NCI-H2196 (cell line): Measurements from ENCODE around the gene FBXL15.

Source experiments
- DNase-seq: peaks from one replicate; lab custom pipeline; 2025; ENCODE audit not compliant: unreplicated experiment; lab: John Stamatoyannopoulos, UW

FBXL15 gene

DNA sequence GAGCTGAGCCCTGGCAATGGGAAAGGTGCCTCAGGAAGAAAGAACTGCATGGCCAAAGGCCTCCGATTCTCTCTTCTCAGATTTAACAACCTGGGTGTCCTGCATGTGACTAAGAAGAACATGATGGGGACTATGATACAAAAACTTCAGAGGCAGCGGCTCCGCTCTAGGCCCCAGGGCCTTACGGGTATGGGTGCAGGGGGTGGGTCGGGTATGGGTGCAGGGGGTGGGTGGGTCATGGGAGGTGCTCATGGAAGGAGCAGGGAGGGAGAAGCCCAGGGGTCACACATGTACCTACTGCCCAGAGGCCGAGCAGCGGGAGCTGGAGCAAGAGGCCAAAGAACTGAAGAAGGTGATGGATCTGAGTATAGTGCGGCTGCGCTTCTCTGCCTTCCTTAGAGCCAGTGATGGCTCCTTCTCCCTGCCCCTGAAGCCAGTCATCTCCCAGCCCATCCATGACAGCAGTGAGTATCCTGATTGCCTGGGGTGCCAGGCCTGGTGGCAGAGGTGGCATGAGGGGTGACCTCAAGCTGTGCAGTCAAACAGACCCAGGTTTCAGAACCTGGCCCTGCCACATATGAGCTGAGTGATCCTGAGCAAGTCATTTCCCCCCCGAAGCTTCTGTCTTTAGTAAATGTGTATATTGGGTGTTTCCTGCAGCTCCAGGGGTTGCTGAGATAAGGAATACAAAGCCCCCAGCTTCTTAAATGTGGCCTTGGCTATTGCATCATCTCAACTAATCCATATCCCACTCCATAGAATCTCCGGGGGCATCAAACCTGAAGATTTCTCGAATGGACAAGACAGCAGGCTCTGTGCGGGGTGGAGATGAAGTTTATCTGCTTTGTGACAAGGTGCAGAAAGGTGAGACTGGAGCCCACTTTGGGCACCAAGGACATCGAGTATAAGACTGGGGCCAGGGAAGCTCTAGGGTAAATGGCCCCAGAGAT, 23.1 kb upstream of the FBXL15 start:
- no peak for DNase-seq

DNA sequence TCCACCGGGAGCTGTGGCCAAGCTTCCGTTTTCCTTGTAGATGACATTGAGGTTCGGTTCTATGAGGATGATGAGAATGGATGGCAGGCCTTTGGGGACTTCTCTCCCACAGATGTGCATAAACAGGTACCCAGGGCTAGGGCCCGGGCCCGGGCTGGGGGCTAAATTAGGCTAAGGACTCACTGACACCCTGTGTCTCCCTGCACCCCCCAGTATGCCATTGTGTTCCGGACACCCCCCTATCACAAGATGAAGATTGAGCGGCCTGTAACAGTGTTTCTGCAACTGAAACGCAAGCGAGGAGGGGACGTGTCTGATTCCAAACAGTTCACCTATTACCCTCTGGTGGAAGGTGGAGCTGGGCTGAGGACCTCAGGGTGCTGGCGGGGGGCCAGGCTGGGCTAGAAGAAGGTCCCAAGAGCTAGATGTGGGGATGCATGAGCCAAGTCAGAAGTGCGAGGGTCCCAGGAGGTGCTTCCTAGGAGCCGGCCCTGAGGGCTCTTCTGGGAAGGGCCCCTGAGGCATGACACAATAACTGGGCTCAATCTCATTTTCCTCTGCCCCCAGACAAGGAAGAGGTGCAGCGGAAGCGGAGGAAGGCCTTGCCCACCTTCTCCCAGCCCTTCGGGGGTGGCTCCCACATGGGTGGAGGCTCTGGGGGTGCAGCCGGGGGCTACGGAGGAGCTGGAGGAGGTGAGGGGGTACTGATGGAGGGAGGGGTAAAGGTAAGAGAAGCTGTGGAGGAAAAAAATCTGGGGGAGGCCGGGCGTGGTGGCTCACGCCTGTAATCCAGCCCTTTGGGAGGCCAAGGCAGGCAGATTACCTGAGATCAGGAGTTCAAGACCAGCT, 22.2 kb upstream of the FBXL15 start:
- no peak for DNase-seq

DNA sequence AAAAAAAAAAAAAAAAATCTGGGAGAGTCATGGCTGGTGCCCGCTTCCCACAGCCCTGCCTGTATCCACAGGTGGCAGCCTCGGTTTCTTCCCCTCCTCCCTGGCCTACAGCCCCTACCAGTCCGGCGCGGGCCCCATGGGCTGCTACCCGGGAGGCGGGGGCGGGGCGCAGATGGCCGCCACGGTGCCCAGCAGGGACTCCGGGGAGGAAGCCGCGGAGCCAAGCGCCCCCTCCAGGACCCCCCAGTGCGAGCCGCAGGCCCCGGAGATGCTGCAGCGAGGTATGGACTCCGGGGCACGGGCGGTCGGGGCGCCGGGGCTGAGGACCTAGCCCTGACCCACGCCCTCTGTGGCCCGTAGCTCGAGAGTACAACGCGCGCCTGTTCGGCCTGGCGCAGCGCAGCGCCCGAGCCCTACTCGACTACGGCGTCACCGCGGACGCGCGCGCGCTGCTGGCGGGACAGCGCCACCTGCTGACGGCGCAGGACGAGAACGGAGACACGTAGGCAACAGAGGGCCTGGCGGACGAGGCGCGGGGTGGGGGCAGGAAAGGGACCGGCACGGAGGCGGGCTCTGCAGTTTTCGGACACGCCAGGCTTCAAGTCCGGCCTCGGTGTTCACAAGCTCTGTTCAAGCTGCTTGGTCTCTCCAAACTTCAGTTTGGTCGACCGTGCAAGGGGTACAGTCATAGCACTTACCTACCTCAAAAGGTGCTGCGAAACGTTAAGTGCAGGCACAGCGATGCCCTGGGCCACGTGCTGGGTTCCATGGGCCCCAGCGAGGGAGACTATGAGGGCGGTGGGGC, 21.2 kb upstream of the FBXL15 start:
- peak; percentile 76 for DNase-seq

DNA sequence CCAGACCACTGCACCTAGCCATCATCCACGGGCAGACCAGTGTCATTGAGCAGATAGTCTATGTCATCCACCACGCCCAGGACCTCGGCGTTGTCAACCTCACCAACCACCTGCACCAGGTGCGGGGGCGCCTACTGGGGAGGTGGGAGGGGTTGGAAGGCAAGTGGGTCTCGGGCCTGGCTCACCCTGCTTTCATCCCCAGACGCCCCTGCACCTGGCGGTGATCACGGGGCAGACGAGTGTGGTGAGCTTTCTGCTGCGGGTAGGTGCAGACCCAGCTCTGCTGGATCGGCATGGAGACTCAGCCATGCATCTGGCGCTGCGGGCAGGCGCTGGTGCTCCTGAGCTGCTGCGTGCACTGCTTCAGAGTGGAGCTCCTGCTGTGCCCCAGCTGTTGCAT, 20.6 kb upstream of the FBXL15 start:
- no peak for DNase-seq

DNA sequence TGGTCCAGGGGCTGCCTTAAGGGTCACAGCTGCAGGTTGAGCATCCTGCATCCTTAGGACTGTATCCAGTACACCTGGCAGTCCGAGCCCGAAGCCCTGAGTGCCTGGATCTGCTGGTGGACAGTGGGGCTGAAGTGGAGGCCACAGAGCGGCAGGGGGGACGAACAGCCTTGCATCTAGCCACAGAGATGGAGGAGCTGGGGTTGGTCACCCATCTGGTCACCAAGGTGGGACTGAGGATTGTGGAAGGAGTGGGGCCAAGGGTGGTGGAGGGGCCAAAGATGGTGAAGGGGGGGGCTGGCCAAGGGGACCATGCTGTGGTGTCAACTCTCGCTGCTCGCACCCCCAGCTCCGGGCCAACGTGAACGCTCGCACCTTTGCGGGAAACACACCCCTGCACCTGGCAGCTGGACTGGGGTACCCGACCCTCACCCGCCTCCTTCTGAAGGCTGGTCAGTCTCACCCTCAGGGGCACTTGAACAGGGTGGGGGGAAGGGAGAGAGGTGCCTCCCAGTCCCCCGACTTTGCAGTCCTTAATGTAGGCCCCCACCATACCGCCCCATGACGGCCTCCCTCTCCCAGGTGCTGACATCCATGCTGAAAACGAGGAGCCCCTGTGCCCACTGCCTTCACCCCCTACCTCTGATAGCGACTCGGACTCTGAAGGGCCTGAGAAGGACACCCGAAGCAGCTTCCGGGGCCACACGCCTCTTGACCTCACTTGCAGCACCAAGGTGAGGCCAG, 19.9 kb upstream of the FBXL15 start:
- DNase-seq, result no peak

DNA sequence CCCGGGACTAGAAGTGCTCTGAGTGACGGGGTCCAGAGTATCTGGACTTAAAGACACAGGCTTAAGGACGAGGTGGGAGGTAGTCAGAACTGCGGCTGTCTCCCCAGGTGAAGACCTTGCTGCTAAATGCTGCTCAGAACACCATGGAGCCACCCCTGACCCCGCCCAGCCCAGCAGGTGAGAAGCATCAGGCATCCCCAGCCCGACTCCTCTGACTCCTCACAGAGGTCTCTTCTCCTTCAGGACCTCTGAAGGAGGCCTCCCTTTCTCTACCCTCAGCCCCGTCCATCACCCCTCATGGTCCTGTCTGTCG, 19.3 kb upstream of the FBXL15 start:
- DNase-seq, result no peak

DNA sequence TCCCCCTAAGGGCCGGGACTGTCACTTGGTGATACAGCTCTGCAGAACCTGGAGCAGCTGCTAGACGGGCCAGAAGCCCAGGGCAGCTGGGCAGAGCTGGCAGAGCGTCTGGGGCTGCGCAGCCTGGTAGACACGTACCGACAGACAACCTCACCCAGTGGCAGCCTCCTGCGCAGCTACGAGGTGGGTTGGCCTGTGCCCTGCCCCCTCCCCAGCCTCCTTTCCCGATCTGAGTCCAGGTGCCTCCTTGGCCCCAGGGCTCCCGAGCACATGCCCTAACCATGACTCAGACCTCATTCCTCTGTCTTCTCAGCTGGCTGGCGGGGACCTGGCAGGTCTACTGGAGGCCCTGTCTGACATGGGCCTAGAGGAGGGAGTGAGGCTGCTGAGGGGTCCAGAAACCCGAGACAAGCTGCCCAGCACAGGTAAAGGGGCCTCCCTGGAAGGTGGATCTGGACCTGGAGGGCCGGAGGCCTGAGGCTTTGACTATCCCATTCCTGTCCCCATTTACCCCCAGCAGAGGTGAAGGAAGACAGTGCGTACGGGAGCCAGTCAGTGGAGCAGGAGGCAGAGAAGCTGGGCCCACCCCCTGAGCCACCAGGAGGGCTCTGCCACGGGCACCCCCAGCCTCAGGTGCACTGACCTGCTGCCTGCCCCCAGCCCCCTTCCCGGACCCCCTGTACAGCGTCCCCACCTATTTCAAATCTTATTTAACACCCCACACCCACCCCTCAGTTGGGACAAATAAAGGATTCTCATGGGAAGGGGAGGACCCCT, 18.7 kb upstream of the FBXL15 start:
- no peak for DNase-seq

DNA sequence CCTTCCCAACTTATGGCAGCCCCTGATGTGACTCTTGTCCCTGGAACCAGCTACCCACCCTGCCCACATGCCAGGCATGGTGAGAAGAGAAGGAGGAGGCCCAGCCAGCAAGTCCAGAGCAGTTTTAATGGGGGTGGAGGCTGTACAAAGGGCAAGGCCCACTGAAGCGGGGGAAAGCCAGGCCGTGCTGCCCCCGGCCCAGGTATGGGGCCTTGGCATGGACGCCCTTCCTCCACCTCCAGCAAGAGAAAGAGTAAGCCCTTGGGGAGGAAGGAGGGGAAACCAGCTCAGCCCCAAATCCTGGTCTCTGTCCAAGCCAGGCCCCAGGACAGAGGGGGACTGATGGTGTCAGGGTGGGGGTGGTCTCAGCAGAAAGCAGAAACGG, 18.1 kb upstream of the FBXL15 start:
- DNase-seq, result no peak

DNA sequence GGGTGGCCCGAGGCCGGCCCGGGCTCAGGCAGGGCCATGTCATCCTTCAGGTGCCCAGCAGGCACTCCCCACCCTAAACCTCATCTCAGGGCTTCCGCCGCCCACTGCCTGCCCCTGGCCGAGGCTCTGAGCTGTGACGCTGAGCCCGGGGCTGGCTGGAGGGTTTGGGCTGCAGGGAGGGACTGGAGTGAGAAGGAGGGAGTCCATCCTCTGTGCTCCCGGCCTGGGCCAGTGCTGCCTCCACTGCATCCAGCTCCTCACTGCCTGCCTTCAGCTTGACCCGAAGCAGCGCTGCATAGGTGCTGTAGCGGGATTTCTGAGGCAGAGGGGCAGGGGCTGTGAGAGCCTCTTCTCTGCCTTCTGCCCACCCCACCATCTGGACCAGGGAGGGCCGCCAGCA, 17.5 kb upstream of the FBXL15 start:
- no peak for DNase-seq

DNA sequence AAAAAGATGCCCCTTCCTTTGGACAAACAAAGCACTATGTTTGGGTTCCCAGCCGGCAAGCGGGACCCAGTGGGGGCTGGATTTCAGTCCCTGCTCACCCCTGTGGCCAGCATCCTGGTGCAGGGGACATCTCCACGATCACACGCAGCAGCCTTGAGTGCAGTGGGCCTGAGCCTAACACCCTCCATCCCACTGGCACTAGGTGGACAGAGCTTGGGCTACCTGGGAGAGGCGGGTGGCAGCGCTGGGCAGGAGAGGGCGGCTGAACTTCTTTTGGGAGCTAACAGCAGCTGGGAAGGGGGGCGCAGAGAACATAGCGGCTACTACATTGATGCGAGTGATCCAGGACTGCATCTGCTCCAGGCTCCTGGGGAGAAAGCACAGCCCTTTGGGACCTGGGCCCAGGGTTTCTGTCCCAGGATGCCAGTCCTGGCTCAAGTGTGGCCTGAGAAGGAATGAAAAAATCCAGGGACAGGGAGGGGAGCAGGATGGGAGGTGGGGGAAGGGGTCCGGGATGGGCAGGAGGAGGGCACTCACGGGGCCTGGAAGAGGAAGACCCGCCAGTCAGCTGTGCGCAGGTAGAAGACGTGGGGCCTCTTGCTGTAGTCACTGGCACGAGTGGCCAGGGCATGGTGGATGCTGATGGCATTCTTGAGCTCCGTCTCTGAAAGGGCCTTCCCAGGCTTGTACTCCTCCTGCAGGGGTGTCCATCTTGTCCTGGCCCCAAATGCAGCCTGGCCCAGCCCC, 16.1 kb upstream of the FBXL15 start:
- DNase-seq, result no peak

DNA sequence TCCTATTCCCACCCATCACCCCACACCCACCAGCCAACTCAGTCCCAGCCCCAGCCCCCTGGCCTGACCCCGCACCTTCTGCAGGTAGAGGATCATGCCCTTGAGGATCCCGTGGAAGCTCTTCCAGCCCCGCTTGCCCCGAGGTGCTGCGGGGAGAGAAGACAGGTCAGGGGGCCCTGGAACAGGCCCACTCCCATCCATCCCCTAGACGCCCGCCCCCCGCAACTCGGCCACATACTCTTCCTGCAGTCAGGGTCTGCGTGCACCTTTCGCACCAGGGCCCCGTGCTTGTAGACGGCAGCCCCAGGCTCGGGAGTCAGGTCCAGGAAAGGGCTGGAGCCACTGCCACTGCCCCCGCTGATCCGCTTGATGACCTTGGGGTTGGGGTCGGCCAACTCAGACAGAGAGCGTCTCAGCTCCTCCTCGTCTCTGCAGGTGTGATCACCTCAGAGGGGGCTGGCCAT, 15.5 kb upstream of the FBXL15 start:
- DNase-seq, result no peak

DNA sequence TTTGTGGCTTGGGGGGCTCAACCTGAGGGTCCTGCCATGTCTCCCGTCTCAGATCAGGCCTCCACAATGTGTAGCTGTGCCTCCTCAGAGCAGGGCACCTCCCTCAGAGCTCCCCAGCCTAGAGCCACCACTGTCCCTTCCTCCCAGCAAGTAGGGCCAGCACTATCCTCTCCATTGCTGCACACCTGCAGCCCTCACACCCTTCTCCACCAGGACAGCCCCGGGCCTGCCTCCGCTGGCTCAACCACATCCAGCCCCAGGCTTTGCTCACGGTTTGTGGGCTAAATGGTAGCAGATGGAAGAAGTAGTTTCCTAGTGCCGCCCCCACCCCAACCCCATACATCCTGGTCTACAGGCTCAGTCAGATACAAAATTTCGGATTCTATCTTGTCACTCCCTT, 15.0 kb upstream of the FBXL15 start:
- DNase-seq, result no peak

DNA sequence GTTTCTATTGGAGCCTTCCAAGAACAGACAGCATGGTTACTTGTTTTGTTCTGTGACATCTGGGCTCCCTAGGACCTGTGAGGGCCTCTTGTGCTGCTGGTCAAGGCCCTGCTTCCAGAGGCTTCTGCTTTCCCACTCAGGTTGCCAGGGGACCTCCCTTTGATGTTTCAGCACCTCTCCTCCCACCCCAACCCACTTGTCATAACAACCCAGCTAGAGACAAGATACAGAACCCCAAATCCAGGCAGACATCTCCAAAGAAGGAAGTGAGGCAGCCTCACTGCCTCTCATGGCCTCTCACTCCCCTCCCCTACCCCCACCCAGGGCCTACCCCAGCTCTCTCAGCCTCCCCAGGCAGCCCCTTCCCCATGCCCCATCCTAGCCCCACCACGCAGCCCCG, 13.8 kb upstream of the FBXL15 start:
- DNase-seq, result no peak

DNA sequence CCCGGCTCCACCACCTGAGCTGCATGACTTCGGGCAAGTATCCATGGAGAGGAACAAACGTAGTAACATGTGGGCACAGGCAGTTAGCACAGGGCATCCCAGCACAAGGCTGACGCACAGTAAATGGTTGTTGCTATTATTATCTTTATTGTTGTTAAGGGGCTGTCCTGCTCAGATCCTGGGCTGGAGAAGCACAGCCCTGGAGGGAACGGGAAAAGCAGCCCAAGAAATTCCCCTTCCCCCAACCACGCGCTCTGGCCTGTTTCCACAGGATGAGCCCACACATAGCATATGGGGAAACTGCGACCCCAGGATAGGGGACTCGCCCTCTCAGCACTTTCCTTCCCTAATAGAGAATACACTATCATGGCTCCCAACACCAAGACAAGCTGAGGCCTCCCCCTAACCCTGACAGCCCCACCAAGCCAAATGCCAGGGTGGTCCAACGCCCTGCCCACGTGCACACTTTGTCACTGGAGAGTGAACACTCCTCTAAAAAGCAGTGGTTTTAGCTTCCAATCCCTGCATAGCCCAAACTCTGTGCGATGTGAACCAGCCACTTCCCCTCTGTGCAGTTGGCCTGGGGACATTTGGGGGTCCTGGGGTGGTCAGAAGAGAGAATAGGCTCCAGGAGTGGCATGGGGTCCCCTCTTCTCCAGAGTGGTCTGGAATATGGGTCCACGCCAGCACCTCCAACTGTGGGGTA, 13.1 kb upstream of the FBXL15 start:
- no peak for DNase-seq

DNA sequence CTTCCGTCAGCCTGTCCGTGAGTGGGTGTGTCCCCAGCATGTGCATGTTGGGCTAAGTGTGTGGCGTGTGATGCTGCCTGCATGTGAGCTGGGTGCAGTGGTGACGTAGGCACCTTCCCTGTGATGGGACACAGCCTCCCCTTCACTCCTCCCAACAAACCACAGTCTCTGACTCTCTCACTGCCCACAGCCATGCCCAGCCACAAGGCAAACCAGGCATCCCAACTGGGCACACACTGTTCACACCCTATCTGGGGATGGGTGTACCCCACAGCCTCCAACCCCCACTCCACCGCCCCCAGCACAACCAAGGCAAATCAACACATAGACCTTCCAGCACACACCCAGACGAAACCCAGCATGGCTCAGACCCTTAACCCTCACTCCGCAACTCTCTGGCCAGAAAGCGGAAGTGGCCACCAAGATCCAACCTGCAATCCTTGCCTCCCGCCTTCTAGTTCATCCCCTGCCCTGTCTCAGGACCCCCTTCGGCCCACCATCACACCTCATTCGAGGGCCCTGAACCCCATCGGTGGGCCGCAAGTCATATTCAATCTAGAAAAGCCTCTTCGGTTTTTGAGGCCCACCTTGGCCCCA, 12.4 kb upstream of the FBXL15 start:
- DNase-seq, result no peak

DNA sequence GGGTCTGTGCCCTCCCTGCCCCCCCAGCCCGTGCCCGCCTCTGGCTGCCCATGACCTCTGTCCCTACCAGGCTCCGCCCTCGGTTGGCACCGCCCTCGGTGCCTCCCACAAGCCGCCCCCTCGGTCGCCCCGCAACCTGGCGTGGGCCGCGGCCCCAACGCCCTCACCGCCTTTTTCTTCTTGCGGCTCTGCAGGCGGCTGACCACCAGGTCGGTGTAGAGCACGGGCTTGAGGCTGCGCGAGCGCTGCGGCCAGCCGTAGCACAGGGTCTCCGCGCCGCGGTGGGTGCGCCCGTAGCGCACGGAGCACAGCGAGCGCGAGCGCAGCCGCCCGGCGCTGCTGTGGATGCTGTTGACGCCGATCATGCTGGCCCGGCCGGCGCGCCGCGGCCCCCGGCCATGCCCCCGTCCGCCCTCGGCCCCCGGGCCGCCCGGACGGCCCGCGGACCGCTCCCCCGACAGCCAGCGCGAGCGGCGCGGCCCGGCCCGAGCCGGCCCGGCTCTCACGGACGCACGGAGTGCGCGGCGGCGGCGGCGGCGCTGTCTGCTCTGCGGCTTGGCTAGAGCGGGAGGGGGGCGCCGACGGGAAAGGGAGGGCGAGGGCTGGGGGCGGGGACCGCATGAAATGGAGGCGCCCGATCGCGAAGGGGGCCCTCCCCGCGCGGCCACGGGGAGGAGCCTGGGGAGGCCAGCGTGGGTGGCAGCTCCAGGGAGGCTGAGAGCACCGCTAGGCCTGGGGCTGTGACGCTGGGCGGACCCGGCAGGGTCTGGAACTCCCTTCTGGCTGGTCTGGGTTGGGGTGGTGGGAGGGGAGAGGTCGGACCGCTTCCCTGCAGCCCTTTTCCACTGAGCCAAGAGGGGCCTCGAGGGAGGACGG, 11.7 kb upstream of the FBXL15 start:
- DNase-seq, result peak; percentile 16
